Measurements from ENCODE around the gene PDE4B.

The PDE4B gene

GRCh38 chr1:65799601-65800000, 6.9 kb downstream of the PDE4B start:
- Histone ChIP-seq H3K36me3 (no peaks in the 10 kb centered on the region), H3K4me1 (no peaks in the 10 kb centered on the region), H3K9me3 (no peaks in the 10 kb centered on the region), H3K27me3 (no peaks in the 10 kb centered on the region; the same call in 1 of the 2 replicates), H3K4me3 (ENCODE audit: low read depth, low read length) (no peak overlapping the region)
- no peak for DNase-seq
- no peak for TF ChIP-seq CTCF (IDR thresholded peaks at IDR 0.05; ENCODE audit: low read depth, low read length)

- no peaks in the 10 kb centered on the region for H3K27me3 ChIP-seq
- TF ChIP-seq CTCF (IDR thresholded peaks at IDR 0.05; ENCODE audit: low read depth, low read length) = no peak
- H3K4me3 ChIP-seq (ENCODE audit: low read depth, low read length) = no peak overlapping the region
- no peaks in the 10 kb centered on the region for H3K36me3 ChIP-seq
- no peak for DNase-seq
- no peaks in the 10 kb centered on the region for H3K4me1 ChIP-seq
- no peaks in the 10 kb centered on the region for H3K9me3 ChIP-seq
These were observed 11.9 kb downstream of the PDE4B start for GRCh38 chr1:65804584-65804983.

GRCh38 chr1:65812065-65812464, 19.4 kb downstream of the PDE4B start:
- Histone ChIP-seq H3K27me3 (no peaks in the 10 kb centered on the region), H3K36me3 (no peaks in the 10 kb centered on the region), H3K9me3 (no peaks in the 10 kb centered on the region), H3K4me3 (ENCODE audit: low read depth, low read length) (no peak overlapping the region), H3K4me1 (no peaks in the 10 kb centered on the region)
- TF ChIP-seq CTCF (IDR thresholded peaks at IDR 0.05; ENCODE audit: low read depth, low read length) = no peak
- no peak for DNase-seq

- Histone ChIP-seq H3K27me3 (no peaks in the 10 kb centered on the region), H3K9me3 (no peaks in the 10 kb centered on the region), H3K36me3 (no peaks in the 10 kb centered on the region), H3K4me1 (no peaks in the 10 kb centered on the region), H3K4me3 (ENCODE audit: low read depth, low read length) (no peak overlapping the region)
- peak; percentile 4 for DNase-seq
- TF ChIP-seq CTCF (IDR thresholded peaks at IDR 0.05; ENCODE audit: low read depth, low read length) = no peak
These were observed 21.3 kb downstream of the PDE4B start for GRCh38 chr1:65813956-65814355.

GRCh38 chr1:65814752-65815151, 22.1 kb downstream of the PDE4B start:
- Histone ChIP-seq H3K9me3 (no peaks in the 10 kb centered on the region), H3K27me3 (no peaks in the 10 kb centered on the region), H3K4me3 (ENCODE audit: low read depth, low read length) (no peak overlapping the region), H3K36me3 (no peaks in the 10 kb centered on the region), H3K4me1 (no peaks in the 10 kb centered on the region)
- TF ChIP-seq CTCF (IDR thresholded peaks at IDR 0.05; ENCODE audit: low read depth, low read length) = no peak
- no peak for DNase-seq

- H3K9me3 ChIP-seq = no peaks in the 10 kb centered on the region
- no peaks in the 10 kb centered on the region for H3K4me1 ChIP-seq
- no peak overlapping the region for H3K4me3 ChIP-seq (ENCODE audit: low read depth, low read length)
- DNase-seq = no peak
- no peak for TF ChIP-seq CTCF (IDR thresholded peaks at IDR 0.05; ENCODE audit: low read depth, low read length)
- H3K27me3 ChIP-seq = no peaks in the 10 kb centered on the region
- H3K36me3 ChIP-seq = no peaks in the 10 kb centered on the region
These were observed 25.2 kb downstream of the PDE4B start for GRCh38 chr1:65817891-65818290.

All from BE2C (cell line).